ELF-1 (cell line): Measurements from ENCODE around the gene PRSS33.

Experiments used
- DNase-seq: peaks from one replicate; pipeline ENCODE4 v3.0.0-alpha.2; 2016; ENCODE audit warnings: low read depth, low spot score

The PRSS33 gene

GRCh38 chr16:2799859-2800226 is 12.5 kb upstream of the PRSS33 start:
- no peak for DNase-seq

- DNase-seq, result no peak
These were observed 12.0 kb upstream of the PRSS33 start for GRCh38 chr16:2799205-2799858.

GRCh38 chr16:2798723-2799204 is 11.4 kb upstream of the PRSS33 start:
- DNase-seq, result no peak

GRCh38 chr16:2795395-2796143 is 8.2 kb upstream of the PRSS33 start:
- DNase-seq, result no peak

GRCh38 chr16:2792940-2793339 is 5.6 kb upstream of the PRSS33 start:
- DNase-seq, result no peak

GRCh38 chr16:2791174-2791573 is 3.8 kb upstream of the PRSS33 start:
- no peak for DNase-seq

- no peak for DNase-seq
These were observed 3.3 kb upstream of the PRSS33 start for GRCh38 chr16:2790631-2791030.

- no peak for DNase-seq
These were observed 601 bp upstream of the PRSS33 start for GRCh38 chr16:2787961-2788360.

GRCh38 chr16:2786826-2787151 is 571 bp downstream of the PRSS33 start:
- no peak for DNase-seq

- no peak for DNase-seq
These were observed 1.1 kb downstream of the PRSS33 start for GRCh38 chr16:2786061-2786825.

GRCh38 chr16:2785101-2785991 is 2.0 kb downstream of the PRSS33 start:
- DNase-seq, result no peak

- no peak for DNase-seq
These were observed 2.8 kb downstream of the PRSS33 start for GRCh38 chr16:2784358-2785100.

GRCh38 chr16:2783581-2784357 is 3.6 kb downstream of the PRSS33 start:
- no peak for DNase-seq

GRCh38 chr16:2782583-2783351 is 4.6 kb downstream of the PRSS33 start:
- DNase-seq, result no peak

- no peak for DNase-seq
These were observed 7.1 kb downstream of the PRSS33 start for GRCh38 chr16:2779978-2780898.

GRCh38 chr16:2779151-2779920 is 8.0 kb downstream of the PRSS33 start:
- no peak for DNase-seq

GRCh38 chr16:2778630-2778958 is 8.8 kb downstream of the PRSS33 start:
- DNase-seq, result no peak
